Measurements from ENCODE around the gene POLA1. TPM values are rescaled to one million over a fixed set of nuclear protein-coding genes. Genes with fewer than 3 reads are reported as not detected.

Gene POLA1
- total and polyA plus RNA-seq, 2 experiments from 2014 or later = 19.4 to 22.9 TPM

- no peak for DNase-seq (ENCODE audit: low read depth in 1 of 2, low spot score in 1 of 2)
- H3K4me3 ChIP-seq = no peak overlapping the region
- no peaks in the 10 kb centered on the region for H3K36me3 ChIP-seq
- H3K27me3 ChIP-seq = no peaks in the 10 kb centered on the region
- H3K27ac ChIP-seq = no peak overlapping the region
- no peaks in the 10 kb centered on the region for H3K9me3 ChIP-seq (ENCODE audit: low read depth)
- TF ChIP-seq CTCF (IDR thresholded peaks at IDR 0.05; ENCODE audit: low read depth, low read length) = no peak
- H3K4me1 ChIP-seq (ENCODE audit: low read depth) = no peaks in the 10 kb centered on the region
These were observed 276.1 kb downstream of the POLA1 start for GRCh38 chrX:24969812-24970211.

GRCh38 chrX:24979081-24979480, 285.4 kb downstream of the POLA1 start:
- no peak for DNase-seq (ENCODE audit: low read depth in 1 of 2, low spot score in 1 of 2)
- Histone ChIP-seq H3K36me3 (no peaks in the 10 kb centered on the region), H3K27ac (no peak overlapping the region), H3K27me3 (no peaks in the 10 kb centered on the region), H3K4me3 (no peak overlapping the region), H3K9me3 (ENCODE audit: low read depth) (no peaks in the 10 kb centered on the region), H3K4me1 (ENCODE audit: low read depth) (peaks cover 6% of the 10 kb centered on the region)
- no peak for TF ChIP-seq CTCF (IDR thresholded peaks at IDR 0.05; ENCODE audit: low read depth, low read length)

- no peak overlapping the region for H3K4me3 ChIP-seq
- no peaks in the 10 kb centered on the region for H3K27me3 ChIP-seq
- H3K4me1 ChIP-seq (ENCODE audit: low read depth) = peaks cover 6% of the 10 kb centered on the region
- no peak for DNase-seq (ENCODE audit: low read depth in 1 of 2, low spot score in 1 of 2)
- H3K36me3 ChIP-seq = no peaks in the 10 kb centered on the region
- TF ChIP-seq CTCF (IDR thresholded peaks at IDR 0.05; ENCODE audit: low read depth, low read length) = no peak
- H3K27ac ChIP-seq = no peak overlapping the region
- no peaks in the 10 kb centered on the region for H3K9me3 ChIP-seq (ENCODE audit: low read depth)
These were observed 287.3 kb downstream of the POLA1 start for GRCh38 chrX:24981030-24981429.

GRCh38 chrX:24982306-24982965, 288.7 kb downstream of the POLA1 start:
- Histone ChIP-seq H3K4me3 (no peak overlapping the region), H3K36me3 (no peaks in the 10 kb centered on the region), H3K4me1 (ENCODE audit: low read depth) (peaks cover 6% of the 10 kb centered on the region), H3K27ac (no peak overlapping the region), H3K27me3 (no peaks in the 10 kb centered on the region), H3K9me3 (ENCODE audit: low read depth) (no peaks in the 10 kb centered on the region)
- DNase-seq (ENCODE audit: low read depth in 1 of 2, low spot score in 1 of 2) = no peak
- TF ChIP-seq CTCF (IDR thresholded peaks at IDR 0.05; ENCODE audit: low read depth, low read length) = no peak

GRCh38 chrX:24983931-24984330, 290.2 kb downstream of the POLA1 start:
- no peaks in the 10 kb centered on the region for H3K27me3 ChIP-seq
- H3K4me3 ChIP-seq = no peak overlapping the region
- no peaks in the 10 kb centered on the region for H3K9me3 ChIP-seq (ENCODE audit: low read depth)
- H3K4me1 ChIP-seq (ENCODE audit: low read depth) = peaks cover 6% of the 10 kb centered on the region
- no peak for TF ChIP-seq CTCF (IDR thresholded peaks at IDR 0.05; ENCODE audit: low read depth, low read length)
- no peak for DNase-seq (ENCODE audit: low read depth in 1 of 2, low spot score in 1 of 2)
- no peaks in the 10 kb centered on the region for H3K36me3 ChIP-seq
- H3K27ac ChIP-seq = no peak overlapping the region

Measured in cardiac muscle cell (in vitro differentiated cells and primary cell).